Karpas-422 (cell line): ENCODE measurements around the gene MMP15. TPM values are rescaled to one million over a fixed set of nuclear protein-coding genes. Genes with fewer than 3 reads are reported as not detected.
"Not testable (repeated sequence)": the region's sequence is repeated elsewhere in the genome, so short reads cannot be mapped to it uniquely, and the experiment has no call there.

Experiments used
- DNase-seq: peaks from one replicate; pipeline ENCODE4 v3.0.0-alpha.2; 2015
- H2AFZ ChIP-seq: fragments of 200-600 bp; sonication (generic); 2 replicates; pipeline ENCODE4 v1.6.1; 2014; ENCODE audit warnings: antibody characterized with exemption, low read length, mixed read lengths
- H3K27ac ChIP-seq: fragments of 200-600 bp; sonication (generic); 2 replicates; pipeline ENCODE4 v1.5.1; 2014; ENCODE audit warnings: mild to moderate bottlenecking, low read length, moderate library complexity
- H3K27me3 ChIP-seq: fragments of 200-600 bp; sonication (generic); 2 replicates; pipeline ENCODE4 v1.6.1; 2014; ENCODE audit warnings: low read length, mixed read lengths
- H3K36me3 ChIP-seq: fragments of 200-600 bp; sonication (generic); 2 replicates; pipeline ENCODE4 v1.6.1; 2014; ENCODE audit warnings: low read length, mixed read lengths; ENCODE audit not compliant: insufficient read depth
- H3K4me1 ChIP-seq: fragments of 200-600 bp; sonication (generic); 2 replicates; pipeline ENCODE4 v1.6.1; 2014; ENCODE audit warnings: mild to moderate bottlenecking, low read length, mixed read lengths
- H3K4me2 ChIP-seq: fragments of 200-600 bp; sonication (generic); 2 replicates; pipeline ENCODE4 v1.6.1; 2014; ENCODE audit warnings: low read length, low read depth, mild to moderate bottlenecking; ENCODE audit not compliant: poor library complexity, severe bottlenecking
- H3K4me3 ChIP-seq: fragments of 200-600 bp; sonication (generic); 2 replicates; pipeline ENCODE4 v1.5.1; 2014; ENCODE audit warnings: mild to moderate bottlenecking, antibody characterized with exemption, low read length, mixed read lengths
- H3K79me2 ChIP-seq: fragments of 200-600 bp; sonication (generic); 2 replicates; pipeline ENCODE4 v1.6.1; 2014; ENCODE audit warnings: mild to moderate bottlenecking, low read length, mixed read lengths
- H3K9ac ChIP-seq: fragments of 200-600 bp; sonication (generic); 2 replicates; pipeline ENCODE4 v1.6.0; 2014; ENCODE audit warnings: low read length
- H3K9me2 ChIP-seq: fragments of 200-600 bp; sonication (generic), shearing (Covaris generic); replicated peaks from 2 replicates; pipeline ENCODE4 v1.6.0; 2014; ENCODE audit warnings: mild to moderate bottlenecking, low read length, moderate library complexity; ENCODE audit not compliant: insufficient read depth
- H3K9me3 ChIP-seq: fragments of 300-700, 200-600 bp; sonication (generic); 2 replicates; pipeline ENCODE4 v1.6.1; 2014; ENCODE audit warnings: low read length, mixed read lengths
- H4K20me1 ChIP-seq: fragments of 200-600 bp; sonication (generic); 2 replicates; pipeline ENCODE4 v1.6.1; 2014; ENCODE audit warnings: mild to moderate bottlenecking, antibody characterized with exemption, low read length, low read depth; ENCODE audit not compliant: insufficient read depth
- total RNA-seq: library from RNA; depleted of rRNA; stranded (reverse); fragments of >200 nt; shearing (Covaris generic); gene quantifications from 2 replicates; pipeline ENCODE4 v1.2.3, GENCODE V29; 2014; ENCODE audit warnings: low replicate concordance

The MMP15 gene
- total RNA-seq, 1 experiment from 2014 or later: 4.1 TPM

- Histone ChIP-seq H3K4me3 (peak overlapping the region; percentile 82), H3K36me3 (peaks cover 13% of the 10 kb centered on the region; the same call in 1 of the 2 replicates), H3K27me3 (no peaks in the 10 kb centered on the region), H2AFZ (no peak overlapping the region), H3K27ac (peak overlapping the region; percentile 61), H3K4me2 (peak overlapping the region; percentile 99), H3K9me3 (no peaks in the 10 kb centered on the region), H3K9ac (peak overlapping the region; percentile 90), H3K4me1 (peaks cover 42% of the 10 kb centered on the region), H4K20me1 (peaks cover 1% of the 10 kb centered on the region; the same call in 1 of the 2 replicates), H3K9me2 (no peaks in the 10 kb centered on the region), H3K79me2 (peaks cover 36% of the 10 kb centered on the region)
- DNase-seq: peak; percentile 67
These were observed 26.1 kb upstream of the MMP15 start for GRCh38 chr16:57999366-57999970.

- Histone ChIP-seq H2AFZ (peak within 1 kb of the TSS; percentile 97), H4K20me1 (no peaks in the 10 kb centered on the region), H3K79me2 (peaks cover 39% of the 10 kb centered on the region), H3K9me2 (no peaks in the 10 kb centered on the region), H3K4me3 (peak within 1 kb of the TSS; percentile 82), H3K27me3 (no peaks in the 10 kb centered on the region), H3K4me2 (peak within 1 kb of the TSS; percentile 99), H3K4me1 (peaks cover 42% of the 10 kb centered on the region), H3K36me3 (peaks cover 16% of the 10 kb centered on the region; the same call in 1 of the 2 replicates), H3K9ac (peak within 1 kb of the TSS; percentile 90), H3K9me3 (no peaks in the 10 kb centered on the region), H3K27ac (peak within 1 kb of the TSS; percentile 75)
- DNase-seq: peak; percentile 66
These were observed 25.4 kb upstream of the MMP15 start, which contains the start of gene ZNF319 for GRCh38 chr16:57999971-58000705. Gene ZNF319 (minus strand): TSS chr16:58000672. CDS start chr16:57998265, 2,407 bp downstream.

GRCh38 chr16:58000706-58001676 lies 24.6 kb upstream of the MMP15 start, which contains the start of gene USB1:
Gene USB1 (plus strand): TSS chr16:58001407. CDS start chr16:58001484, 77 bp downstream.
- peaks cover 21% of the 10 kb centered on the region for H3K36me3 ChIP-seq
- H2AFZ ChIP-seq: peak within 1 kb of the TSS; percentile 97
- H3K4me2 ChIP-seq: peak within 1 kb of the TSS; percentile 99
- no peaks in the 10 kb centered on the region for H3K9me3 ChIP-seq
- H3K79me2 ChIP-seq: peaks cover 42% of the 10 kb centered on the region
- H3K4me1 ChIP-seq: peaks cover 42% of the 10 kb centered on the region
- H3K27ac ChIP-seq: peak within 1 kb of the TSS; percentile 75
- H3K9ac ChIP-seq: peak within 1 kb of the TSS; percentile 90
- no peaks in the 10 kb centered on the region for H3K9me2 ChIP-seq
- peak within 1 kb of the TSS; percentile 82 for H3K4me3 ChIP-seq
- DNase-seq: peak; percentile 96
- H3K27me3 ChIP-seq: no peaks in the 10 kb centered on the region
- H4K20me1 ChIP-seq: no peaks in the 10 kb centered on the region

- DNase-seq: peak; percentile 46
- peaks cover 42% of the 10 kb centered on the region for H3K4me1 ChIP-seq
- no peaks in the 10 kb centered on the region for H3K27me3 ChIP-seq
- no peaks in the 10 kb centered on the region for H3K9me3 ChIP-seq
- peak overlapping the region; percentile 99 for H3K4me2 ChIP-seq
- H3K9ac ChIP-seq: peak overlapping the region; percentile 90
- H3K27ac ChIP-seq: no peak overlapping the region; the same call in 1 of the 2 replicates
- no peaks in the 10 kb centered on the region for H3K9me2 ChIP-seq
- H4K20me1 ChIP-seq: no peaks in the 10 kb centered on the region
- peaks cover 26% of the 10 kb centered on the region for H3K36me3 ChIP-seq
- no peak overlapping the region for H2AFZ ChIP-seq
- peak overlapping the region; percentile 82 for H3K4me3 ChIP-seq
- H3K79me2 ChIP-seq: peaks cover 49% of the 10 kb centered on the region
These were observed 23.7 kb upstream of the MMP15 start for GRCh38 chr16:58001781-58002415.

- Histone ChIP-seq H3K27ac (no peak overlapping the region), H3K9me3 (no peaks in the 10 kb centered on the region), H4K20me1 (no peaks in the 10 kb centered on the region), H3K9me2 (no peaks in the 10 kb centered on the region), H3K79me2 (peaks cover 53% of the 10 kb centered on the region), H3K4me1 (peaks cover 42% of the 10 kb centered on the region), H3K4me2 (peak overlapping the region; percentile 99), H3K27me3 (no peaks in the 10 kb centered on the region), H3K9ac (peak overlapping the region; percentile 90), H3K4me3 (peak overlapping the region; percentile 82), H2AFZ (no peak overlapping the region), H3K36me3 (peaks cover 29% of the 10 kb centered on the region)
- no peak for DNase-seq
These were observed 23.1 kb upstream of the MMP15 start for GRCh38 chr16:58002416-58002800.

GRCh38 chr16:58002936-58003335 lies 22.6 kb upstream of the MMP15 start:
- no peaks in the 10 kb centered on the region for H3K27me3 ChIP-seq
- no peak for DNase-seq
- no peaks in the 10 kb centered on the region for H4K20me1 ChIP-seq
- peaks cover 42% of the 10 kb centered on the region for H3K4me1 ChIP-seq
- no peak overlapping the region for H3K4me3 ChIP-seq
- H3K27ac ChIP-seq: no peak overlapping the region
- H3K9me3 ChIP-seq: no peaks in the 10 kb centered on the region
- peak overlapping the region; percentile 99 for H3K4me2 ChIP-seq
- peaks cover 54% of the 10 kb centered on the region for H3K79me2 ChIP-seq
- H3K9ac ChIP-seq: peak overlapping the region; percentile 90; the same call in 1 of the 2 replicates
- peaks cover 29% of the 10 kb centered on the region for H3K36me3 ChIP-seq
- H3K9me2 ChIP-seq: no peaks in the 10 kb centered on the region
- no peak overlapping the region for H2AFZ ChIP-seq

GRCh38 chr16:58004736-58005135 lies 20.8 kb upstream of the MMP15 start:
- not testable (repeated sequence) for H3K4me3 ChIP-seq, H2AFZ ChIP-seq, DNase-seq, H3K4me2 ChIP-seq, H4K20me1 ChIP-seq, H3K27me3 ChIP-seq, H3K9me3 ChIP-seq, H3K9me2 ChIP-seq, H3K9ac ChIP-seq, H3K27ac ChIP-seq
- Histone ChIP-seq H3K4me1 (peaks cover 32% of the 10 kb centered on the region), H3K36me3 (peaks cover 30% of the 10 kb centered on the region), H3K79me2 (peaks cover 52% of the 10 kb centered on the region)
